GM20000 (cell line): Measurements from ENCODE around the gene PHLDB1.

Experiments used
- DNase-seq: peaks from one replicate; pipeline ENCODE4 v3.0.0; 2012; ENCODE audit warnings: low spot score
- TF ChIP-seq, protein P1 (sequence below): IDR thresholded peaks from 2 replicates; pipeline ENCODE4 v1.5.1; 2012; ENCODE audit warnings: mild to moderate bottlenecking, control low read depth; ENCODE audit errors: extremely low read depth, missing control alignments

PHLDB1 gene

DNA sequence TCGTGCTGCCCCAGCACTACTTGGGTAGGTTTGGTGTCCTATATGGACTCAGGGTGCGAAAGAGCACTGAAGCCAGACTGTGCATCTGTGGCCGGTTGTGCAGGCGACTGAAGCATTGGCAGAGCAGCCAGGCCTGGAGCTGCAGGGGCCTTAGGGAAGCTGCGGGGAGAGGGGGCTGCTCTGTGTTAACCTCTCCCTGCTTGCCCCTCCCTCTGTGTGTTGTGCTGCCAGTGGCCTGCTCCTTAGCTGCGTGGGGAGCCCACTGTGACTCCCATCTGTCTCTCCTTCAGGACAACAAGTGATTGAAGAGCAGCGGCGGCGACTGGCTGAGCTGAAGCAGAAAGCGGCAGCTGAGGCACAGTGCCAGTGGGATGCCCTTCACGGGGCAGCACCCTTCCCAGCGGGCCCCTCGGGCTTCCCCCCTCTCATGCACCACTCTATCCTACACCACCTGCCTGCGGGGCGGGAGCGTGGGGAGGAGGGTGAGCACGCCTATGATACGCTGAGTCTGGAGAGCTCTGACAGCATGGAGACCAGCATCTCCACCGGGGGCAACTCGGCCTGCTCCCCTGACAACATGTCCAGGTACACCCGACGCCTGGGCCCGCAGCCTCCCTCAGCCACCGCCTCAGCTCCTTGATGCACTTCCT is 37.8 kb downstream of the PHLDB1 start:
- TF ChIP-seq, protein P1, sequence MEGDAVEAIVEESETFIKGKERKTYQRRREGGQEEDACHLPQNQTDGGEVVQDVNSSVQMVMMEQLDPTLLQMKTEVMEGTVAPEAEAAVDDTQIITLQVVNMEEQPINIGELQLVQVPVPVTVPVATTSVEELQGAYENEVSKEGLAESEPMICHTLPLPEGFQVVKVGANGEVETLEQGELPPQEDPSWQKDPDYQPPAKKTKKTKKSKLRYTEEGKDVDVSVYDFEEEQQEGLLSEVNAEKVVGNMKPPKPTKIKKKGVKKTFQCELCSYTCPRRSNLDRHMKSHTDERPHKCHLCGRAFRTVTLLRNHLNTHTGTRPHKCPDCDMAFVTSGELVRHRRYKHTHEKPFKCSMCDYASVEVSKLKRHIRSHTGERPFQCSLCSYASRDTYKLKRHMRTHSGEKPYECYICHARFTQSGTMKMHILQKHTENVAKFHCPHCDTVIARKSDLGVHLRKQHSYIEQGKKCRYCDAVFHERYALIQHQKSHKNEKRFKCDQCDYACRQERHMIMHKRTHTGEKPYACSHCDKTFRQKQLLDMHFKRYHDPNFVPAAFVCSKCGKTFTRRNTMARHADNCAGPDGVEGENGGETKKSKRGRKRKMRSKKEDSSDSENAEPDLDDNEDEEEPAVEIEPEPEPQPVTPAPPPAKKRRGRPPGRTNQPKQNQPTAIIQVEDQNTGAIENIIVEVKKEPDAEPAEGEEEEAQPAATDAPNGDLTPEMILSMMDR, result no peak
- DNase-seq, result no peak

- DNase-seq, result no peak
- TF ChIP-seq, protein P1, result no peak
Observed at GRCh38 chr11:118646393-118646792, 39.0 kb downstream of the PHLDB1 start.

GRCh38 chr11:118648291-118648690 is 40.9 kb downstream of the PHLDB1 start:
- TF ChIP-seq, protein P1, result no peak
- DNase-seq, result no peak

- TF ChIP-seq, protein P1, result no peak
- no peak for DNase-seq
Observed at GRCh38 chr11:118649941-118650340, 42.5 kb downstream of the PHLDB1 start.

DNA sequence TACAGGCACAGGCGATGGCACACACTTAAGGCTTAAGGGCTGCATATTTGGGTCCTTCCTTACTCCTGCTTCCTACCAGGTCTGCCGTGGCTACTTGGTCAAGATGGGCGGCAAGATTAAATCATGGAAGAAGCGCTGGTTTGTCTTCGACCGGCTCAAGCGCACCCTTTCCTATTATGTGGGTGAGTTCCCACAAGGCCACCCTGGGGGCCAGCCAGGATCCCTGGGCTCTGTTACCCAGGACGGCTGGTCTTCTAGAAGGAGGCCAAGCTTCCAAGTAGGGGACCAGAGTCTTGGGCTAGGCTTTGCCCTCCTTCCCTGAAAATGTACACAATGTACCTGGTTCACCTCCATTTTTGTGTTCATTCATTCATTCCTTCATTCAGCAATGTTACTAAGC is 43.0 kb downstream of the PHLDB1 start:
- TF ChIP-seq, protein P1, result no peak
- no peak for DNase-seq

- no peak for DNase-seq
- TF ChIP-seq, protein P1, result no peak
Observed at GRCh38 chr11:118651820-118652219, 44.4 kb downstream of the PHLDB1 start.

GRCh38 chr11:118652681-118653181 is 45.3 kb downstream of the PHLDB1 start:
- DNase-seq, result no peak
- TF ChIP-seq, protein P1, result no peak
